ENCODE data around the gene NEU1.

NEU1 gene

GRCh38 chr6:31858707-31859106 lies 3.9 kb downstream of the NEU1 start:
- no peak for TF ChIP-seq CREB1 (IDR thresholded peaks at IDR 0.05; ENCODE audit: low read depth)
- TF ChIP-seq CEBPB (IDR thresholded peaks at IDR 0.05), result no peak
- no peak for TF ChIP-seq USF1 (IDR thresholded peaks at IDR 0.05)
- no peak for TF ChIP-seq ZBTB7A (IDR thresholded peaks at IDR 0.05; ENCODE audit: low read depth)
- TF ChIP-seq REST (IDR thresholded peaks at IDR 0.05; ENCODE audit: low read depth), result no peak
- TF ChIP-seq, protein P1, sequence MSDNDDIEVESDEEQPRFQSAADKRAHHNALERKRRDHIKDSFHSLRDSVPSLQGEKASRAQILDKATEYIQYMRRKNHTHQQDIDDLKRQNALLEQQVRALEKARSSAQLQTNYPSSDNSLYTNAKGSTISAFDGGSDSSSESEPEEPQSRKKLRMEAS (IDR thresholded peaks at IDR 0.05), result no peak
- no peak for TF ChIP-seq TCF12 (IDR thresholded peaks at IDR 0.05; ENCODE audit: low read depth)
- TF ChIP-seq YY1 (IDR thresholded peaks at IDR 0.05; ENCODE audit: low read depth), result no peak
- no peak for TF ChIP-seq EP300 (IDR thresholded peaks at IDR 0.05; ENCODE audit: borderline replicate concordance)
- no peak for TF ChIP-seq FOXM1 (IDR thresholded peaks at IDR 0.05; ENCODE audit: borderline replicate concordance, low read depth)
- no peak for TF ChIP-seq EGR1 (IDR thresholded peaks at IDR 0.05)
- no peak for TF ChIP-seq TEAD4 (IDR thresholded peaks at IDR 0.05)
- no peak for TF ChIP-seq TAF1 (IDR thresholded peaks at IDR 0.05; ENCODE audit: low read depth)
- TF ChIP-seq RAD21 (IDR thresholded peaks at IDR 0.05; ENCODE audit: low read depth), result no peak
- TF ChIP-seq NFIC (IDR thresholded peaks at IDR 0.05), result no peak

GRCh38 chr6:31851485-31851832 lies 11.2 kb downstream of the NEU1 start:
- no peak for TF ChIP-seq USF1 (IDR thresholded peaks at IDR 0.05)
- no peak for TF ChIP-seq YY1 (IDR thresholded peaks at IDR 0.05; ENCODE audit: low read depth)
- no peak for TF ChIP-seq ZBTB7A (IDR thresholded peaks at IDR 0.05; ENCODE audit: low read depth)
- TF ChIP-seq CEBPB (IDR thresholded peaks at IDR 0.05), result no peak
- TF ChIP-seq TCF12 (IDR thresholded peaks at IDR 0.05; ENCODE audit: low read depth), result no peak
- no peak for TF ChIP-seq FOXM1 (IDR thresholded peaks at IDR 0.05; ENCODE audit: borderline replicate concordance, low read depth)
- TF ChIP-seq CREB1 (IDR thresholded peaks at IDR 0.05; ENCODE audit: low read depth), result no peak
- TF ChIP-seq EP300 (IDR thresholded peaks at IDR 0.05; ENCODE audit: borderline replicate concordance), result no peak
- no peak for TF ChIP-seq NFIC (IDR thresholded peaks at IDR 0.05)
- TF ChIP-seq RAD21 (IDR thresholded peaks at IDR 0.05; ENCODE audit: low read depth), result no peak
- no peak for TF ChIP-seq TEAD4 (IDR thresholded peaks at IDR 0.05)
- TF ChIP-seq REST (IDR thresholded peaks at IDR 0.05; ENCODE audit: low read depth), result no peak
- TF ChIP-seq, protein P1 (IDR thresholded peaks at IDR 0.05), result no peak
- no peak for TF ChIP-seq TAF1 (IDR thresholded peaks at IDR 0.05; ENCODE audit: low read depth)

DNA sequence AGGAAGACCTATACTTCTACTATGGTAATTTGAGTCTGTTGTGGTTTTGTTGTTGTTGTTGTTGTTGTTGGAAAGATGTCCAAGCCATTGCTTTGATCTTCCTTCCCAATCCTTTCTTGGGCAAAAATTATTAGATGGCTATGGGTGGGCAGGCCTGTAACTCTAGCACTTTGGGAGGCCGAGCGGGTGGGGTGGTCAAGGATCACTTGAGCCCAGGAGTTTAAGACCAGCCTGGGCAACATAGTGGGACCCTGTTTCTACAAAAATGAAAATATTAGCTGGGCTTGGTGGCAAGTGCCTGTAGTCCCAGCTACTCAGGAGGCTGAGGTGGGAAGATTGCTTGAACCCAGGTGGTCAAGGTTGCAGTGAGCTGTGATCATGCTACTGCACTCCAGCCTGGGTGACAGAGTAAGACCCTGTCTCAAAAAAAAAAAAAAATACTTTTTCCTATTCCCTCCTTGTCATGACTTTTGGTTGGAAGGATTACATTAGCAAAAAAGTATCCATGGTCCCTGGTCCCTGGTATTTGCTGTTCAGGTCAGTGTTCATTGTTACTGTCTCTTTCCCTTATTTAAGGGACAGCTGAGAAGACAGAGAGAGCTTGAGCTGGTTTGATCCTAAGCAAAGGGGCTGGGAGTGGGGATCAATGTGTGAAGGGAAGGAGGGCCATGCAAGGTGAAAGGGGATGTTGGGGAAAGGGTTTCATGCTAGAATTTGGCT lies 11.7 kb downstream of the NEU1 start:
- TF ChIP-seq TAF1 (IDR thresholded peaks at IDR 0.05; ENCODE audit: low read depth), result no peak
- no peak for TF ChIP-seq TCF12 (IDR thresholded peaks at IDR 0.05; ENCODE audit: low read depth)
- no peak for TF ChIP-seq EGR1 (IDR thresholded peaks at IDR 0.05)
- no peak for TF ChIP-seq CREB1 (IDR thresholded peaks at IDR 0.05; ENCODE audit: low read depth)
- TF ChIP-seq REST (IDR thresholded peaks at IDR 0.05; ENCODE audit: low read depth), result no peak
- TF ChIP-seq, protein P1 (IDR thresholded peaks at IDR 0.05), result no peak
- TF ChIP-seq YY1 (IDR thresholded peaks at IDR 0.05; ENCODE audit: low read depth), result no peak
- TF ChIP-seq USF1 (IDR thresholded peaks at IDR 0.05), result no peak
- TF ChIP-seq RAD21 (IDR thresholded peaks at IDR 0.05; ENCODE audit: low read depth), result no peak
- no peak for TF ChIP-seq TEAD4 (IDR thresholded peaks at IDR 0.05)
- TF ChIP-seq EP300 (IDR thresholded peaks at IDR 0.05; ENCODE audit: borderline replicate concordance), result no peak
- no peak for TF ChIP-seq NFIC (IDR thresholded peaks at IDR 0.05)
- no peak for TF ChIP-seq FOXM1 (IDR thresholded peaks at IDR 0.05; ENCODE audit: borderline replicate concordance, low read depth)
- TF ChIP-seq ZBTB7A (IDR thresholded peaks at IDR 0.05; ENCODE audit: low read depth), result no peak
- TF ChIP-seq CEBPB (IDR thresholded peaks at IDR 0.05), result no peak

Measured in Ishikawa (cell line).